HG02759 (cell line): ENCODE data around the gene SRXN1.

Experiments used
- ATAC-seq: cut with Tn5 transposase; IDR thresholded peaks from one replicate; pipeline ENCODE4 v1.9.1; 2021; ENCODE audit warnings: mild to moderate bottlenecking, moderate library complexity; ENCODE audit not compliant: unreplicated experiment

The SRXN1 gene

GRCh38 chr20:637559-637958 lies 15.4 kb downstream of the SRXN1 start:
- ATAC-seq, result no peak

GRCh38 chr20:635893-636338 lies 17.1 kb downstream of the SRXN1 start:
- no peak for ATAC-seq

- ATAC-seq, result no peak
Measured at GRCh38 chr20:635028-635892, 17.7 kb downstream of the SRXN1 start.

- ATAC-seq, result no peak
Measured at GRCh38 chr20:634148-634925, 18.7 kb downstream of the SRXN1 start.

GRCh38 chr20:631101-631500 lies 21.9 kb downstream of the SRXN1 start:
- ATAC-seq, result no peak

GRCh38 chr20:626579-626978 lies 26.4 kb downstream of the SRXN1 start:
- ATAC-seq, result no peak

GRCh38 chr20:625360-625932 lies 27.6 kb downstream of the SRXN1 start:
- ATAC-seq, result no peak

- no peak for ATAC-seq
Measured at GRCh38 chr20:623704-624103, 29.3 kb downstream of the SRXN1 start.

- ATAC-seq, result no peak
Measured at GRCh38 chr20:623021-623420, 30.0 kb downstream of the SRXN1 start.

- ATAC-seq, result no peak
Measured at GRCh38 chr20:622161-622560, 30.8 kb downstream of the SRXN1 start.

- no peak for ATAC-seq
Measured at GRCh38 chr20:621125-621756, 31.8 kb downstream of the SRXN1 start.

GRCh38 chr20:620246-620645 lies 32.8 kb downstream of the SRXN1 start:
- ATAC-seq, result no peak

- ATAC-seq, result no peak
Measured at GRCh38 chr20:618980-619379, 34.0 kb downstream of the SRXN1 start.

- no peak for ATAC-seq
Measured at GRCh38 chr20:617934-618690, 34.9 kb downstream of the SRXN1 start.

GRCh38 chr20:615514-615913 lies 37.5 kb downstream of the SRXN1 start:
- no peak for ATAC-seq

GRCh38 chr20:611843-612185 lies 41.2 kb downstream of the SRXN1 start:
- ATAC-seq, result no peak

- no peak for ATAC-seq
Measured at GRCh38 chr20:611047-611842, 41.8 kb downstream of the SRXN1 start.

GRCh38 chr20:610130-611046 lies 42.6 kb downstream of the SRXN1 start, which contains the start of gene TCF15:
TCF15 (minus strand) TSS chr20:610309; CDS start chr20:610237, 72 bp downstream.
- ATAC-seq, result no peak
